ENCODE measurements around the gene TBC1D17. TPM values are rescaled to one million over a fixed set of nuclear protein-coding genes. Genes with fewer than 3 reads are reported as not detected.

The TBC1D17 gene
- total and polyA plus RNA-seq, 11 donors, result 30.1 to 54.8 (median 38.1) TPM

DNA sequence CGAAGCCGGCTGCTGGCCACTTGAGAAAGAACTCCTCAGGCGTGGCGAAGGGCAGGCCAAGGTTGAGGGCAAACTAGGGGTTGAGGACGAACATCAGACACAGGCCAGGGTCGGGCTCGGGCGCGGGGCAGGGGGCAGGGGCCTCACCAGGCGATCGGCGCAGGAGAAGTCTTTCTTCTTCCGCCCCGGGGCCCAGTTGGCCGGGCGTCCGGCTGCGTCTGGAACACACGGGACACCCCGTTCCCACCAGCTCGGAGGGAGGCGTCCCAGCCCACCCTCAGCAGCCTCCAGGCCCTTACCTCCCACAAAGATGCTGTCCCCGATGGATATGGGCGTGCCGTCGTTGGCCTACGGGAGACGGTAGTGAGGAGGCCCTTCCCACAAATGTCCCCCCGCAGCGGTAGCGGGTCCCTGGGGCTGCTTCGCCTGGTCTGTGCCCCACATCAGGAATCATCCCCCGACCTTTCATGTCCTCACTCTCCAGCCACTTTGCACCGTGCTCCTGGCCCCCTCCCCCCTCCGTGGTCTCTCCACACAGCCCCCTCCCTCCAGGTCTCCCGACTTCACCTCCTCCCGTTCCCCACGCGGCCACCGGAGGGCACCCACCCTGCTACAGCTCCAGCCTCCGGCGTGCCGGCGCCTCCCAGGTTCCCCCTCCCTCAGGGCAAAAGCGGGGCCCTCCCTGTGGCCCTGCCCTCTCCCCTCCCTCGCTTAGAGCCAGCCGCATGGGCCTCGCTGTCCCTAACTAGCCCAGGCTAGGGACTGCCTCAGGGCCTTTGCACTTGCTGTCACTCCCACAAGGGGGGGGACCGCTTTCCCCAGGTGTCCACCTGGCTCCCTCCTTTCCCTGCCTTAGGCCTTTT, 14.9 kb upstream of the TBC1D17 start:
- peaks cover 0 to 72% (median 64%) of the 10 kb centered on the region in 9 donors for H3K36me3 ChIP-seq
- WGBS, 4 donors, result 60 to 79% (median 70%) methylated on average over 33 to 49 of the region's 49 CpGs
- TF ChIP-seq POLR2A (IDR thresholded peaks at IDR 0.05) (no peak), CTCF (IDR thresholded peaks at IDR 0.05) (peak in 1 of 12 donors; percentile 1)

DNA sequence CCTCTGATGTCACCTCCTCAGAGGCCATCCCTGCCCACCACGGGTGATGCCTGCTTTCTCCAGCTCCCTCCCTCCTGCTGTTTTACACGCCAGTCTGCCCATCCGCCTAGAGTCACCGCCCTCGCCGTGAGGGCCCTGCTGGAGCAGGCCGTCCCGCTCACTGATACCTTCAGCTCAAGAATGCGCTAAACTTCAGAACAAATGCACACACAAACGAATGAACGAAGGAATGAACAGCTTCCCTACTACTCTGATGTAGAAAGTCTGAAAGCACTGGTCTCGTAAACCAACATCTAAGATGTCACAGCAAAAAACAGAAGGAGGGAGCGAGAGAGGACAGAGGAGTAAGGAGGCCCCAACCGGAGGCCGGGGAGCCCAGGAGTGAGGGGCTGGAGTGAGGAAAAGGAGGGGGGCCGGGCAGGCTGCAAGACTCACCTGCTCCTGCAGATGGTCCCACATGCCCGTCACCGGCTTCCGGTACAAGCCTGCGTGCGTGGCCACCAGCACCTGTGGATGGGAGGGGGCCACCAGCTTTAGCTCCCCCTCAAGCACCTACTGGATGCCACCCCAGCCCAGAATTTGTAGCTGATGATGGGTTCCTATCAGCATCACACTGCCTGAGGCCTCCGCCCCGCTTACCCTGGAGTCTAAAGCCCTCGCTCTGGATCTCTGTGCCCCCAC, 14.1 kb upstream of the TBC1D17 start:
- no peak for DNase-seq
- no peaks in the 10 kb centered on the region for H3K27me3 ChIP-seq
- TF ChIP-seq CTCF (IDR thresholded peaks at IDR 0.05) (no peak), POLR2A (IDR thresholded peaks at IDR 0.05) (no peak)
- 90 to 94% (median 93%) methylated on average over 24 of the region's 24 CpGs for WGBS, 4 donors
- ATAC-seq, result no peak
- H3K4me3 ChIP-seq, result no peak overlapping the region
- no peaks in the 10 kb centered on the region for H3K9me3 ChIP-seq
- peaks cover 7 to 51% (median 31%) of the 10 kb centered on the region in 12 donors for H3K4me1 ChIP-seq
- H3K36me3 ChIP-seq, result peaks cover 0 to 64% (median 57%) of the 10 kb centered on the region in 9 donors
- intact Hi-C loops (cut with DNase I), result loop anchor here in 2 of 10 donors (1.0 to 10.0 kb wide), 2 partner anchors 45 to 189 kb away; partner anchors contain the start of genes MED25 (in 1 of the 2) and PRMT1 (in 1 of the 2)
- H3K27ac ChIP-seq, result no peak overlapping the region

More for the DNA sequence above, 14.9 kb upstream of the TBC1D17 start:
- intact Hi-C loops (cut with DNase I), result loop anchor here in 2 of 10 donors (1.0 to 10.0 kb wide), 2 partner anchors 44 to 188 kb away; partner anchors contain the start of genes MED25 (in 1 of the 2) and PRMT1 (in 1 of the 2)
- H3K4me3 ChIP-seq, result no peak overlapping the region
- ATAC-seq (no peak), DNase-seq (no peak)
- no peaks in the 10 kb centered on the region for H3K9me3 ChIP-seq
- H3K27ac ChIP-seq, result peak overlapping the region in 1 of 12 donors; percentile 14
- H3K4me1 ChIP-seq, result peaks cover 7 to 45% (median 24%) of the 10 kb centered on the region in 12 donors
- no peaks in the 10 kb centered on the region for H3K27me3 ChIP-seq

DNA sequence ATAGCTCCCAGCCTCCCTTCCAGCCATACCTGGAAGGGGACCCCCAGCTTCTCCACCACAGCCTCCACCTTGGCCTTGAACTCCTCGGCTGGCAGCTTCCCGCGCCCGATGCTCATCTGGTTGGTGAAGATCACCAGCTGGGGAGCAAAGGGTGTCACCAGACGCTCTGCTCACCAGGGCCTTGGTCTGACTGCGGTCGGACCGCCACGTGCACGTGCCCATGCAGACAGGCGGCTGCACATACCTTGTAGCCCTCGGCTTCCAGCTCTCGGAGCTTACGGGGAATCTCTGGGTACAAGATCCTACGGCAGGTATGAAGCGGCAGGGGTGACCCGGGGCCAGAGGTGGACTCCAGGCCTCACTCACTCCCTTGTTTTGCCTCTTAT, 13.6 kb upstream of the TBC1D17 start:
- Histone ChIP-seq H3K36me3 (peaks cover 0 to 59% (median 51%) of the 10 kb centered on the region in 9 donors), H3K4me1 (peaks cover 7 to 56% (median 36%) of the 10 kb centered on the region in 12 donors), H3K9me3 (no peaks in the 10 kb centered on the region), H3K27ac (no peak overlapping the region), H3K27me3 (no peaks in the 10 kb centered on the region), H3K4me3 (no peak overlapping the region)
- WGBS, 4 donors, result 89 to 97% (median 90%) methylated on average over 17 of the region's 17 CpGs
- peak in 1 of 5 donors; percentile 16 for DNase-seq
- TF ChIP-seq POLR2A (IDR thresholded peaks at IDR 0.05) (no peak), CTCF (IDR thresholded peaks at IDR 0.05) (no peak)
- intact Hi-C loops (cut with DNase I), result loop anchor here in 2 of 10 donors (1.0 to 10.0 kb wide), 2 partner anchors 46 to 189 kb away; partner anchors contain the start of genes MED25 (in 1 of the 2) and PRMT1 (in 1 of the 2)
- ATAC-seq, result no peak

Measured in heart left ventricle (tissue), 16 donors.